Measurements from ENCODE around the gene TRMT44.

Gene TRMT44

DNA sequence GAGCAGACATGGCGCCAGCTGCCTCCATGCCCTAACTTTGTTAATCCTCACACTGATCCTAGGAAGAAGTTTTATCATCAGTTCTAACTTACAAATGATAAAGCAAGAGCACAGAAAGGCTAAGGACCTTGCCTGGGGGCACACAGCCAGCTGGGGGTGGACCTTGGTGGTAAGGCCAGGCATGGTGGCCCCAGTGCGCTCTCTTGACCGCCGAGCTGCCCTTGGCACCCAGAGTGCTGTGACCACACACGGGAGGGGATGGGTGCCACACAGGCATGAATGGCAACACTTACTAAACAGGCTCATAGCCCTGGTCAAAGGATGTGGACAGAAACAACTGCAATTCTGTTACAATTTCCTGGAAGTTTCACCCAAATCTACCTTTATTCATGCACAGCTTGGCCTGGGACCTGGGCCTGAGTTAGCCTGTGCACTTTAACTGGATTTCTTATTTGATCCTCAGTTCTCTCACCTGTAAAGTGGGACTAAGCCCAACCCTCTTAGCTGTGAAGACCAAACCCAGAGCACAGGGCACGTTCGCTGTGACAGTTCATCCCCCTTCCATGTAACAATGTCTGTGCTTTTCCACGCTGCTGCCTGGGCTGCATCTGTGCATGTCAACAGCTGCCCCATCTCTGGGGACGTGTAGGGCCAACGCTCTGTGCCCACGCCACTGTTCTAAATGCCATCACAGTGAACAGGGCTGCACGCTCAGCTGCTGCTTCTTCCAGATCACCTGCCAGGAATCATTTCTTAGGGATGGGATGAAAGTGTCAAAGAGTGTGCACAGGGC, 44.9 kb upstream of the TRMT44 start:
- TF ChIP-seq, protein P1, sequence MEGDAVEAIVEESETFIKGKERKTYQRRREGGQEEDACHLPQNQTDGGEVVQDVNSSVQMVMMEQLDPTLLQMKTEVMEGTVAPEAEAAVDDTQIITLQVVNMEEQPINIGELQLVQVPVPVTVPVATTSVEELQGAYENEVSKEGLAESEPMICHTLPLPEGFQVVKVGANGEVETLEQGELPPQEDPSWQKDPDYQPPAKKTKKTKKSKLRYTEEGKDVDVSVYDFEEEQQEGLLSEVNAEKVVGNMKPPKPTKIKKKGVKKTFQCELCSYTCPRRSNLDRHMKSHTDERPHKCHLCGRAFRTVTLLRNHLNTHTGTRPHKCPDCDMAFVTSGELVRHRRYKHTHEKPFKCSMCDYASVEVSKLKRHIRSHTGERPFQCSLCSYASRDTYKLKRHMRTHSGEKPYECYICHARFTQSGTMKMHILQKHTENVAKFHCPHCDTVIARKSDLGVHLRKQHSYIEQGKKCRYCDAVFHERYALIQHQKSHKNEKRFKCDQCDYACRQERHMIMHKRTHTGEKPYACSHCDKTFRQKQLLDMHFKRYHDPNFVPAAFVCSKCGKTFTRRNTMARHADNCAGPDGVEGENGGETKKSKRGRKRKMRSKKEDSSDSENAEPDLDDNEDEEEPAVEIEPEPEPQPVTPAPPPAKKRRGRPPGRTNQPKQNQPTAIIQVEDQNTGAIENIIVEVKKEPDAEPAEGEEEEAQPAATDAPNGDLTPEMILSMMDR (IDR thresholded peaks at IDR 0.05; ENCODE audit: low read depth, low read length): no peak
- H3K4me3 ChIP-seq (ENCODE audit: low read depth, low read length): no peak overlapping the region

DNA sequence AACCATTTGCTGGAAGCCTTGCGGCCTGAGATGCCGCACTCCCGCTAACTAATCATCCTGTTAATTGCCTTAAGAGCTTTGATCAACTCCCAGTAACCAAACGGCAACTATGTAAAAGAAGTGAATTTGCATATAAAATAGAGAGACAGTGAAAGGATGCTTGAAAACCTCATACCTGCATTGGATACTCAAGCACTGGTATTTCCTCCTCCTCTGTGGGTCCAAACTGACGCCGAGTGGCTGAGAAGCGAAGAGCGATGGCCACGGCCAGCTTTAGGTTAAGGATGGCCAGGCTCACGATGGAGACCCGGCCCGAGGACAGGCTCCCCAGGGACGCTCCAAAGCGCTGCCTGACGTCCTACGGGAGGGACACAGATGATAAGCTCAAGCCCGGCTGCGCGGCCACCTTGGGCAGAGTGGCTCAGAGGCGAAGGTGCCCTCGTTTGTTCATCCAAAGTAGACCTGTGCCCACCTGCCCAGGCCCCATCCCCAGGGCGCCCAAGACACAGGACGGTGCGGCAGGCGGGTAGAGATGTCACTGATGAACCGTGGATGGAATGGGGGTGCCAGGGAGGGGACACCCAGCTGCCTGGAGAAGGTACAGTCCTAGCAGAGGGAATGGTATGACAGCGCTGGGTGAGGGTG, 43.7 kb upstream of the TRMT44 start:
- TF ChIP-seq, protein P1 (IDR thresholded peaks at IDR 0.05; ENCODE audit: low read depth, low read length): no peak
- H3K4me3 ChIP-seq (ENCODE audit: low read depth, low read length): no peak overlapping the region

DNA sequence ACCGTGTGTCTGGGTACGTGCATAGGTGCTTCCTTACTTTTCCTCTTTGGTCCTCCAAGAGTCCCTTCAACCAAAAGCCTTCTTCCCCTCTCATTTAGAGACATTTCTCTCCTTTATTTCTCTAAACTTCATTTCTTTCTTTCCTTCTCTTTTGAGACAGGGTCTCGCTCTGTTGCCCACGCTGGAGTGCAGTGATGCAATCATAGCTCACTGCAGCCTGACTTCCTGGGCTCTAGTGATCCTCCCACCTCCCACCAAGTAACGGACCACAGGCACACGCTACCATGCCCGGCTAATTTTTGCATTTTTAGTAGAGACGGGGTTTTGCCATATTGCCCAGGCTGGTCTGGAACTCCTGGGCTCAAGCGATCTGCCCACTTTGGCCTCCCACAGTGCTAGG, 42.2 kb upstream of the TRMT44 start:
- H3K4me3 ChIP-seq (ENCODE audit: low read depth, low read length): no peak overlapping the region
- TF ChIP-seq, protein P1 (IDR thresholded peaks at IDR 0.05; ENCODE audit: low read depth, low read length): no peak

DNA sequence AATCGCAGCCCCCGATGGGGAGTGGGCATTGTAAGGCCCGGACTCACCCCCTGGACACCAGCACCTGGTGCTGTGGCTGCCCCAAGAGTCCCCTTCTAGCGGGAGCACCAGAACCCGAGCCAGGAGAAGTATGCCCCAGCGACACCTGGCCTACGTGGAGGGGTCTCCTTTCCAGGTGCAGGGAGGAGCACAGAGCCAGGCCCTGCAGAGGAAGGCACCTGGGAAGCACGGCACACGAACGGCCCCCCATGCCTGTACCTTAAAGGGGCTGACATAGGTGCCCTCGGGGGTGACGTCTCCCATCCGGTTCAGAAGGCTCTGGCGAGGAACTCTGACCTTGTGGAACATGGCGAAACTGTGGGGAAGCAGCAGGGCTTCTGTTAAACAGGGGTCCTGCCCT, 41.3 kb upstream of the TRMT44 start:
- H3K4me3 ChIP-seq (ENCODE audit: low read depth, low read length): no peak overlapping the region
- TF ChIP-seq, protein P1 (IDR thresholded peaks at IDR 0.05; ENCODE audit: low read depth, low read length): no peak

DNA sequence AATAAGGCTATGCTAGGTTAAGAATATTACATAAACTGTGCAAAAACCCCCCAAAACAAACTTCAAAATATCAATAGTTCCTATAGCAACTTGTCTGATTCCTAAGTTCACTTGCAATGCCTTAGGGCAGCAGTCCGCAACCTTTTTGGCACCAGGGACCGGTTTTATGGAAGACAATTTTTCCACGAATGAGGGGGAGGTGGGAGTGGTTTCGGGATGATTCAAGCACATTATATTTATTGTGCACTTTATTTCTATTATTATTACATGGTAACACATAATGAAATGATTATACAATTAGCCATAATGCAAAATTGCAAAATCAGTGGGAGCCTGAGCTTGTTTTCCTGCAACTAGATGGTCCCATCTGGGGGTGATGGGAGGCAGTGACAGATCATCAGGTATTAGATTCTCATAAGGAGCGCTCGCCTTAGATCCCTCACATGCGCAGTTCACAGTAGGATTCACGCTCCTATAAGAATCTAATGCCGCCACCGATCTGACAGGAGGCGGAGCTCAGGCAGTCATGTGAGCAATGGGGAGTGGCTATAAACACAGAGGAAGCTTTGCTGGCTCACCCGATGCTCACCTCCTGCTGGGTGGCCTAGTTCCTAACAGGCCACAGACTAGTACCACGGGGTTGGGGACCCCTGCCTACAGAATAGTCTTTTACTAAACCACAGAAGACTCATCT, 39.8 kb upstream of the TRMT44 start:
- no peak overlapping the region for H3K4me3 ChIP-seq (ENCODE audit: low read depth, low read length)
- TF ChIP-seq, protein P1 (IDR thresholded peaks at IDR 0.05; ENCODE audit: low read depth, low read length): no peak

DNA sequence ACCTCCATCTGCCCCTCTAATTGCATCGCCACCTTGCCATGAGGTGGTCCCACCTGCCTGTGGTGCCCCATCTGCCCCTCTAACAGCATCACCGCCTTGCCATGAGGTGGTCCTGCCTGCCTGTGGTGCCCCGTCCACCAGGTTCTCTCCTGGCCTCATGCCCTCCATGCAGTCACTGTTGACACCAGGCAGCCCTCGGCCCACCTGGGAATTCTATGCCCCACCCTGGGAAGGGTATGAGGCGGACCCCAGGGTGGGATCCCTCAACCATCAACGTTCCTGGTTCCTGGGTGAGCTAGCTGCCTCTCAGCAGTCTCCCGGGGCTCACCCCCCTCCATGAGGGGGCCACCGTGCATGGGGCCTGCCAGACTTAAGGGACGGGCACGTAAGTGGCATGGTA, 38.9 kb upstream of the TRMT44 start:
- no peak overlapping the region for H3K4me3 ChIP-seq (ENCODE audit: low read depth, low read length)
- TF ChIP-seq, protein P1 (IDR thresholded peaks at IDR 0.05; ENCODE audit: low read depth, low read length): no peak

DNA sequence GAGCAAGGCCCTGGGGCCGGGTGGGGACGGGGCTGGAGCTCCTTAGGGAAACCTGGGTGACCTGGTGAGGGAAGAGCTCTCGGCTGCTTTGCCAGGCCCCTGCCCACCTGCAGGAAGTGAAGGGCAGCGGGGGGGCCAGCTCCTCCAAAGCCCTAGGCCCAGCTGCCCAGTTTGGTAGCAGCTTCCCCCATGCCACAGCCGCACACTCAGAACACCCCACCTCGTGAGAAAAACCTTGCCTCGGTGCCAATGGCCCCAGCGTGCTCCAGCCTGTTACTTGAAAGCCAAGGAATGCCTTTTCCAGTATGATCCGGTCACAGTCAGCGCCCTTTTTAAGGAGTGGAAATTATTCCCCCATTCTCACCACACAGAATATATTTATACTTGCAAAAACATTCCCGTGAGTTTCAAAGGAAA, 38.4 kb upstream of the TRMT44 start:
- no peak overlapping the region for H3K4me3 ChIP-seq (ENCODE audit: low read depth, low read length)
- TF ChIP-seq, protein P1 (IDR thresholded peaks at IDR 0.05; ENCODE audit: low read depth, low read length): no peak

All from WI38 (cell line).